HepG2 (cell line): ENCODE data around the gene MAML1. TPM values are rescaled to one million over a fixed set of nuclear protein-coding genes. Genes with fewer than 3 reads are reported as not detected.

Source experiments
- ESRRA ChIP-seq: sonication (generic); formaldehyde crosslinking; IDR thresholded peaks from 2 replicates; pipeline ENCODE4 v1.5.1; 2020; ENCODE audit warnings: mild to moderate bottlenecking, low read depth, missing genetic modification reagents
- EZH2 ChIP-seq: conservative IDR thresholded peaks from 2 replicates; pipeline ENCODE4 v1.6.1; 2012; ENCODE audit warnings: mild to moderate bottlenecking, low read depth, low read length, moderate library complexity
- GABPB1 ChIP-seq: IDR thresholded peaks from 2 replicates; pipeline ENCODE4 v1.6.1; 2016; ENCODE audit warnings: mild to moderate bottlenecking, missing genetic modification reagents, moderate library complexity, missing compliant biosample characterization
- HMGXB3 ChIP-seq: sonication (generic); formaldehyde crosslinking; IDR thresholded peaks from 2 replicates; pipeline ENCODE4 v1.4.0; 2020; ENCODE audit warnings: missing genetic modification reagents, borderline replicate concordance
- MIER2 ChIP-seq: IDR thresholded peaks from 2 replicates; pipeline ENCODE4 v1.6.1; 2016; ENCODE audit warnings: missing biosample characterization, missing genetic modification reagents
- SRF ChIP-seq: IDR thresholded peaks from 2 replicates; pipeline ENCODE4 v1.6.1; 2011; ENCODE audit warnings: mild to moderate bottlenecking, low read depth, low read length, moderate library complexity
- TARDBP ChIP-seq: sonication (generic); formaldehyde crosslinking; IDR thresholded peaks from 2 replicates; pipeline ENCODE4 v1.8.0; 2022; ENCODE audit warnings: mild to moderate bottlenecking, missing genetic modification reagents
- TBX2 ChIP-seq: sonication (generic); formaldehyde crosslinking; IDR thresholded peaks from 2 replicates; pipeline ENCODE4 v1.5.0; 2020; ENCODE audit warnings: missing genetic modification reagents, mild to moderate bottlenecking, borderline replicate concordance
- THAP9 ChIP-seq: sonication (generic); formaldehyde crosslinking; IDR thresholded peaks from 2 replicates; pipeline ENCODE4; 2020; ENCODE audit warnings: missing genetic modification reagents, mild to moderate bottlenecking, borderline replicate concordance
- ZBTB43 ChIP-seq: sonication (generic); formaldehyde crosslinking; conservative IDR thresholded peaks from 2 replicates; pipeline ENCODE4 v1.4.0; 2020; ENCODE audit warnings: missing genetic modification reagents
- ZNF142 ChIP-seq: sonication (generic); formaldehyde crosslinking; IDR thresholded peaks from 2 replicates; pipeline ENCODE4 v1.4.0; 2020; ENCODE audit warnings: missing genetic modification reagents
- ZNF225 ChIP-seq: sonication (generic); formaldehyde crosslinking; IDR thresholded peaks from 2 replicates; pipeline ENCODE4 v1.4.0; 2020; ENCODE audit warnings: mild to moderate bottlenecking, missing genetic modification reagents
- ZNF282 ChIP-seq: fragments of 450-650 bp; IDR thresholded peaks from 2 replicates; pipeline ENCODE4 v1.6.1; 2018; ENCODE audit not compliant: partially characterized antibody
- ZNF552 ChIP-seq: sonication (generic); formaldehyde crosslinking; IDR thresholded peaks from 2 replicates; pipeline ENCODE4 v1.9.0; 2022; ENCODE audit warnings: missing genetic modification reagents, mild to moderate bottlenecking, borderline replicate concordance
- polyA plus RNA-seq, 8 experiments: library from polyadenylated mRNA; depleted of rRNA in 3 of 8; stranded (reverse) in 7 of 8; unstranded in 1 of 8; fragments of >200 nt; fragmentation: Illumina TruSeq in 4 of 8; extraction: Trizol in 4 of 8; gene quantifications; 2 replicates each; pipeline versions ENCODE4 v1.2.1 to v1.2.3, GENCODE V29; 2011 to 2016; ENCODE audit warnings: low read depth in 4 of 8, missing spikeins in 1 of 8, mixed read lengths in 1 of 8; ENCODE audit not compliant: insufficient read depth in 1 of 8
- total RNA-seq, 5 experiments: library from RNA; depleted of rRNA; stranded (reverse); fragments of >200 nt; fragmentation: Illumina TruSeq; extraction: Trizol; gene quantifications; 2 replicates each; pipeline ENCODE4 v1.2.3, GENCODE V29; 2016; ENCODE audit warnings: low read depth in 1 of 5

MAML1 gene
- total and polyA plus RNA-seq, 2 of the 13 experiments (the other 11 are each of a cell fraction or from before 2014, with no cell fraction given), result 10.0 to 10.8 TPM

GRCh38 chr5:179821298-179822058 lies 88.9 kb downstream of the MAML1 start (continued):
- no peak for TF ChIP-seq THAP9
- no peak for TF ChIP-seq ZBTB43 (CRISPR knock-in tag)
- TF ChIP-seq ZNF282, result no peak
- TF ChIP-seq HMGXB3 (CRISPR knock-in tag), result 0 out of 2 replicates have a peak, but pooled peaks have one; percentile 23
- TF ChIP-seq ZNF552 (CRISPR knock-in tag), result no peak
- TF ChIP-seq SRF, result no peak
- TF ChIP-seq MIER2 (CRISPR knock-in tag), result no peak
- peak; percentile 40; the same call in 1 of the 2 replicates for TF ChIP-seq GABPB1
- TF ChIP-seq TBX2 (CRISPR knock-in tag), result no peak
- TF ChIP-seq ESRRA (CRISPR knock-in tag), result no peak
- TF ChIP-seq ZNF142 (CRISPR knock-in tag), result 0 out of 2 replicates have a peak, but pooled peaks have one; percentile 12
- peak; percentile 58; the same call in 1 of the 2 replicates for TF ChIP-seq ZNF225 (CRISPR knock-in tag)
- TF ChIP-seq TARDBP (CRISPR knock-in tag), result peak; percentile 54; the same call in 1 of the 2 replicates
- TF ChIP-seq EZH2, result no peak
